ENCODE results near the gene FOXI1. TPM values are rescaled to one million over a fixed set of nuclear protein-coding genes. Genes with fewer than 3 reads are reported as not detected.
"Not testable (repeated sequence)": the region's sequence is repeated elsewhere in the genome, so short reads cannot be mapped to it uniquely, and the experiment has no call there.

FOXI1 gene
- total RNA-seq, 2 donors from 2014 or later: not detected

DNA sequence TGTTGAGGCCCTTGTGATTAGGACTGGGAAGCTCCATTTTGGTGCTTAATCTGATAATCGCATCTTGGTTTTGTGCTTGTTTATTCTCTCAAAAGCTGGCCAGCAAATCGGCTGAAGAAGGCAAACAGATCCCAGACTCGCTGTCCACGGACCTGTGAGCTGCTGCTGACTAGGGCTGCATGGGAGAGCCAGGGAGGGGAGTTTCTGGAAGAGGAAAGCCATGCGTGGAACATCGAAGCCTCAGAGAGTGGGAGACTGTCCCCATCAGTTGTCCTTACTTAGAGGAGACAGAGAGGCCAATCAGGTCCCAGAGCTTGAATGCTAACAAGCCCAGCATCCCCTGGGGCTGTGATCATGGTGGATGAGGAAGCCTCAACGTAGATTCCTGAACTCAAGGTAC, 23.0 kb upstream of the FOXI1 start:
- intact Hi-C loops (cut with DNase I): no loop called here
- Histone ChIP-seq H3K9me3 (no peaks in the 10 kb centered on the region), H3K4me1 (no peaks in the 10 kb centered on the region), H3K27ac (no peak overlapping the region), H3K36me3 (replicated peaks in 1 of 2; ENCODE audit: insufficient read depth in 1 of 2, low read depth in 2 of 2) (no peaks in the 10 kb centered on the region), H3K27me3 (peaks cover 0 to 4% of the 10 kb centered on the region in 2 donors), H3K4me3 (no peak overlapping the region)
- DNase-seq: no peak
- no peak for ATAC-seq
- TF ChIP-seq POLR2A (IDR thresholded peaks at IDR 0.05): no peak
- TF ChIP-seq, protein P1, sequence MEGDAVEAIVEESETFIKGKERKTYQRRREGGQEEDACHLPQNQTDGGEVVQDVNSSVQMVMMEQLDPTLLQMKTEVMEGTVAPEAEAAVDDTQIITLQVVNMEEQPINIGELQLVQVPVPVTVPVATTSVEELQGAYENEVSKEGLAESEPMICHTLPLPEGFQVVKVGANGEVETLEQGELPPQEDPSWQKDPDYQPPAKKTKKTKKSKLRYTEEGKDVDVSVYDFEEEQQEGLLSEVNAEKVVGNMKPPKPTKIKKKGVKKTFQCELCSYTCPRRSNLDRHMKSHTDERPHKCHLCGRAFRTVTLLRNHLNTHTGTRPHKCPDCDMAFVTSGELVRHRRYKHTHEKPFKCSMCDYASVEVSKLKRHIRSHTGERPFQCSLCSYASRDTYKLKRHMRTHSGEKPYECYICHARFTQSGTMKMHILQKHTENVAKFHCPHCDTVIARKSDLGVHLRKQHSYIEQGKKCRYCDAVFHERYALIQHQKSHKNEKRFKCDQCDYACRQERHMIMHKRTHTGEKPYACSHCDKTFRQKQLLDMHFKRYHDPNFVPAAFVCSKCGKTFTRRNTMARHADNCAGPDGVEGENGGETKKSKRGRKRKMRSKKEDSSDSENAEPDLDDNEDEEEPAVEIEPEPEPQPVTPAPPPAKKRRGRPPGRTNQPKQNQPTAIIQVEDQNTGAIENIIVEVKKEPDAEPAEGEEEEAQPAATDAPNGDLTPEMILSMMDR (IDR thresholded peaks at IDR 0.05): no peak
- WGBS, 2 donors: 61 to 65% methylated on average over 7 of the region's 7 CpGs

DNA sequence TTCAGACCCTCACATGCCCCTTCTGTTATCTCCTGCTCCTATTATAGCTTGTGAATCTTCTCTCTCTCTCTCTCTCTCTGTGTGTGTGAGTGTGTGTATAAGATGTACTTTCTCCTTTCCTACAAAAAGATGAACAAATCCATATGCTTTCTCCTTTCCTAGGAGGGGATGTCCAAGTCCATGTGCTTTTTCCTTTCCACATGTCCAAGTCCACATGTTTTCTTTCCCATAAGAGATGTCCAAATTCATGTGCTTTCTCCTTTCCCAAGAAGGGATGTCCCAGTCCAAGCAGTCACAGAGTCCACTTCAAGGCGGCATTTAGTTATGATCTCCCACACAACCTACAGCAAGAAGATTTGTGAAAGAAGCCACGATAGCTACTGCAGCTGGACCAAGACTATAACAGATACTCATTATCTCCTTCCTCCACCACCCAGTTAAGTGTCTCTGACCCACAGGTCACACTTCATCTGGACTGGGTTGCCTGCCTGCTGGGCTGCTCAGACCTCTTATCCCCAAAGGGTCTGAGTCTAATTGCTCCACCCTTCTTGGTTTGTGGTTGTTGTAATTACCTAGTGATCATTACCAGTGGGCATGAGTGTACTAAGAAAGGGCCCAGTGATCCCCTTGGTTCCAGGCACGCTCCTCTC, 18.4 kb upstream of the FOXI1 start:
- ATAC-seq: no peak
- TF ChIP-seq, protein P1 (IDR thresholded peaks at IDR 0.05): no peak
- TF ChIP-seq POLR2A (IDR thresholded peaks at IDR 0.05): no peak
- Histone ChIP-seq H3K27ac (no peak overlapping the region), H3K9me3 (no peaks in the 10 kb centered on the region), H3K36me3 (replicated peaks in 1 of 2; ENCODE audit: insufficient read depth in 1 of 2, low read depth in 2 of 2) (no peaks in the 10 kb centered on the region), H3K27me3 (peaks cover 0 to 4% of the 10 kb centered on the region in 2 donors), H3K4me1 (no peaks in the 10 kb centered on the region), H3K4me3 (no peak overlapping the region)
- 65 to 71% methylated on average over 3 of the region's 3 CpGs for WGBS, 2 donors
- intact Hi-C loops (cut with DNase I): no loop called here
- no peak for DNase-seq

- 44 to 54% methylated on average over 5 of the region's 5 CpGs for WGBS, 2 donors
- Histone ChIP-seq H3K9me3 (no peaks in the 10 kb centered on the region), H3K27ac (no peak overlapping the region), H3K36me3 (replicated peaks in 1 of 2; ENCODE audit: insufficient read depth in 1 of 2, low read depth in 2 of 2) (no peaks in the 10 kb centered on the region), H3K4me1 (no peaks in the 10 kb centered on the region), H3K27me3 (no peaks in the 10 kb centered on the region), H3K4me3 (no peak overlapping the region)
- no peak for DNase-seq
- no peak for ATAC-seq
- intact Hi-C loops (cut with DNase I): no loop called here
- TF ChIP-seq, protein P1 (IDR thresholded peaks at IDR 0.05): no peak
- no peak for TF ChIP-seq POLR2A (IDR thresholded peaks at IDR 0.05)
Observed at GRCh38 chr5:170092455-170093101, 13.1 kb upstream of the FOXI1 start.

DNA sequence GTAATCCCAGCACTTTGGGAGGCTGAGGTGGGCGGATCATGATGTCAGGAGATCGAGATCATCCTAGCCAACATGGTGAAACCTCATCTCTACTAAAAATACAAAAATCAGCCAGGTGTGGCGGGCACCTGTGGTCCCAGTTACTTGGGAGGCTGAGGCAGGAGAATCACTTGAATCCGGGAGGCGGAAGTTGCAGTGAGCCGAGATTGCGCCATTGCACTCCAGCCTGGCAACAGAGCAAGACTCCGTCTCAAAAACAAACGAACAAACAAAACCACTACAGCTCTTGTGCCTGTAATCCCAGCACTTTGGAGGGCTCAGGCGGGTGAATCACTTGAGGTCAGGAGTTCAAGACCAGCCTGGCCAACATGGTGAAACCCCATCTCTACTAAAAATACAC, 11.4 kb upstream of the FOXI1 start:
- intact Hi-C loops (cut with DNase I); H3K4me3 ChIP-seq; ATAC-seq; H3K27me3 ChIP-seq; H3K27ac ChIP-seq; DNase-seq; H3K9me3 ChIP-seq; H3K36me3 ChIP-seq (replicated peaks in 1 of 2; ENCODE audit: insufficient read depth in 1 of 2, low read depth in 2 of 2); H3K4me1 ChIP-seq: not testable (repeated sequence)
- 64 to 82% methylated on average over 10 of the region's 10 CpGs for WGBS, 2 donors

GRCh38 chr5:170095646-170096045, 10.1 kb upstream of the FOXI1 start:
- no peak for ATAC-seq
- Histone ChIP-seq H3K27me3 (no peaks in the 10 kb centered on the region), H3K4me1 (no peaks in the 10 kb centered on the region), H3K9me3 (no peaks in the 10 kb centered on the region), H3K4me3 (no peak overlapping the region), H3K36me3 (replicated peaks in 1 of 2; ENCODE audit: insufficient read depth in 1 of 2, low read depth in 2 of 2) (no peaks in the 10 kb centered on the region), H3K27ac (no peak overlapping the region)
- peak in 1 of 4 donors; percentile 12 for DNase-seq
- TF ChIP-seq, protein P1 (IDR thresholded peaks at IDR 0.05): no peak
- no peak for TF ChIP-seq POLR2A (IDR thresholded peaks at IDR 0.05)
- WGBS, 2 donors: 15 to 33% methylated on average over 1 of the region's 1 CpG
- intact Hi-C loops (cut with DNase I): no loop called here

All from body of pancreas (tissue), 4 donors.